Smooth muscle cell (in vitro differentiated cells): ENCODE measurements around the gene NOTCH2. TPM values are rescaled to one million over a fixed set of nuclear protein-coding genes. Genes with fewer than 3 reads are reported as not detected.

Experiments used
- DNase-seq: peaks from one replicate; lab custom pipeline; 2025; ENCODE audit not compliant: unreplicated experiment; lab: John Stamatoyannopoulos, UW
- H2AFZ ChIP-seq: fragments of 200-600 bp; sonication (generic); 2 replicates; pipeline ENCODE4 v1.6.0; 2016; ENCODE audit warnings: antibody characterized with exemption, low read depth, mild to moderate bottlenecking
- H3F3A ChIP-seq: fragments of 200-600 bp; sonication (generic); 2 replicates; pipeline ENCODE4 v1.6.0; 2017; ENCODE audit warnings: antibody characterized with exemption, low read depth
- H3K27ac ChIP-seq: fragments of 200-600 bp; sonication (generic); 2 replicates; pipeline ENCODE4 v1.5.1; 2016; ENCODE audit warnings: low read depth, mild to moderate bottlenecking
- H3K27me3 ChIP-seq: fragments of 200-600 bp; sonication (generic); 2 replicates; pipeline ENCODE4 v1.6.1; 2016; ENCODE audit warnings: low read depth, mild to moderate bottlenecking
- H3K36me3 ChIP-seq: fragments of 200-600 bp; sonication (generic); 2 replicates; pipeline ENCODE4 v1.5.1; 2016; ENCODE audit warnings: low read depth
- H3K4me1 ChIP-seq: fragments of 200-600 bp; sonication (generic); 2 replicates; pipeline ENCODE4 v1.5.1; 2016; ENCODE audit warnings: low read depth
- H3K4me2 ChIP-seq: fragments of 200-600 bp; sonication (generic); 2 replicates; pipeline ENCODE4 v1.6.0; 2016; ENCODE audit warnings: mild to moderate bottlenecking
- H3K4me3 ChIP-seq: fragments of 200-600 bp; sonication (generic); 2 replicates; pipeline ENCODE4 v1.5.1; 2016; ENCODE audit warnings: mild to moderate bottlenecking
- H3K79me2 ChIP-seq: fragments of 200-600 bp; sonication (generic); 2 replicates; pipeline ENCODE4 v1.6.0; 2016; ENCODE audit warnings: low read depth, mild to moderate bottlenecking
- H3K9ac ChIP-seq: fragments of 200-600 bp; sonication (generic); 2 replicates; pipeline ENCODE4 v1.6.0; 2016; ENCODE audit warnings: low read depth
- H3K9me3 ChIP-seq: fragments of 200-600 bp; sonication (generic); replicated peaks from 2 replicates; pipeline ENCODE4 v1.5.1; 2016; ENCODE audit warnings: low read depth
- H4K20me1 ChIP-seq: fragments of 200-600 bp; sonication (generic); 2 replicates; pipeline ENCODE4 v1.6.0; 2016; ENCODE audit warnings: low read depth
- CTCF ChIP-seq: fragments of 200-600 bp; sonication (generic); IDR thresholded peaks from 2 replicates; pipeline ENCODE4 v1.5.1; 2017; ENCODE audit warnings: borderline replicate concordance, mild to moderate bottlenecking, antibody characterized with exemption; ENCODE audit not compliant: insufficient read depth, poor library complexity, severe bottlenecking
- WGBS: methylation state at CpG from one replicate; pipeline ENCODE4 v1.1.7; 2016; ENCODE audit warnings: low lambda C conversion rate; 5-methylcytosine and 5-hydroxymethylcytosine counted together
- polyA plus RNA-seq: library from polyadenylated mRNA; unstranded; fragments of >200 nt; fragmentation: Nextera tagmentation; extraction: Ambion mirVana; gene quantifications from 2 replicates; pipeline ENCODE4 v1.2.1, GENCODE V29; 2016
- total RNA-seq: library from RNA; depleted of rRNA; stranded (reverse); fragments of >200 nt; gene quantifications from 2 replicates; pipeline ENCODE4 v1.2.3, GENCODE V29; 2014

NOTCH2 gene
- total and polyA plus RNA-seq, 2 experiments from 2014 or later = 50.3 to 133 TPM

DNA sequence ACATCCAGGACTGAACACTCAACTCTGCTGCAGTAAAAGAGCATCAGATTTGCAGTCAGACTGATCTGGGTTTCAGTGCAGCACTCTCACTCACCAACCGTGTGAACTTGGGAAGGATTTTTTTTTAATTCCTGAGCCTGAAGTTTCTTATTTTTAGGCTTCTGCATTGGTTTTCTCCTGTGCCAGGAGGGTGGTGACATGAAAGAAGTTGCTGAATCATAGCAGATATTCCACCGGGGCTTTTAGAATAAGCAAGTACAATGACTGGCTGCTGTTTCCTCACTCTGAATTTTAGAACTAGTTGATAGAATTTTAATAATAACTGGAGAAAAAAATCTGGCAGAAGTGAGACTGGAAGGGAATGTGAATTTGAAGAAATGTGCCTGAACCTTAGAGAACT is 184.8 kb downstream of the NOTCH2 start:
- Histone ChIP-seq H3K4me2 (no peak overlapping the region), H3K9ac (no peak overlapping the region), H3K4me1 (no peaks in the 10 kb centered on the region), H2AFZ (no peak overlapping the region), H3F3A (no peaks in the 10 kb centered on the region), H3K79me2 (no peaks in the 10 kb centered on the region), H3K27ac (no peak overlapping the region), H3K36me3 (no peaks in the 10 kb centered on the region), H4K20me1 (no peaks in the 10 kb centered on the region), H3K9me3 (peaks cover 4% of the 10 kb centered on the region), H3K4me3 (no peak overlapping the region), H3K27me3 (no peaks in the 10 kb centered on the region)
- no peak for DNase-seq
- 45% methylated on average over 2 of the region's 2 CpGs for WGBS
- TF ChIP-seq CTCF = no peak

DNA sequence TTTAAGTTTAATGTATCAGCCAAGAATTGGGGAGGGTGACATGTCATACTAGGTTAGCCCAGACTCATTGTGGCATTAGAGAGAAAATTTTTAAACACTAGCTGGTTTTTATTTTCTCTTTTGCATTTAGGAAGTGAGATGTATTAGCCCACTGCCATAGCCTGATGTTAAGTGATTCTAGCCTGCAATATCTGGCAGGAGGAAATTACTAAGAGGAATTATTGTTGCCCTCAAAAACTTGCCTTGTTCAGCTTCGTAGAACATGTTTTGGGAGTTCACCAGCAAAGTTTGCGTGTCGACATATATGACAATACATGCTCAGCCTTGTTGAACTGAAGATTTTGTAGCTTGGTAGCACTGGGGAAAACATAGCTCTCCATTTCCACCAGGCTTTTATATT is 185.6 kb downstream of the NOTCH2 start:
- Histone ChIP-seq H3F3A (no peaks in the 10 kb centered on the region), H2AFZ (no peak overlapping the region), H3K4me2 (no peak overlapping the region), H3K27me3 (no peaks in the 10 kb centered on the region), H3K79me2 (no peaks in the 10 kb centered on the region), H3K9ac (no peak overlapping the region), H3K36me3 (no peaks in the 10 kb centered on the region), H3K4me3 (no peak overlapping the region), H3K4me1 (no peaks in the 10 kb centered on the region), H3K9me3 (peaks cover 2% of the 10 kb centered on the region), H3K27ac (no peak overlapping the region), H4K20me1 (no peaks in the 10 kb centered on the region)
- no peak for TF ChIP-seq CTCF
- DNase-seq = no peak
- WGBS = 96% methylated on average over 3 of the region's 3 CpGs

- H4K20me1 ChIP-seq = no peaks in the 10 kb centered on the region
- DNase-seq = no peak
Measured at GRCh38 chr1:119882132-119883049, 187.1 kb downstream of the NOTCH2 start.

More at GRCh38 chr1:119882132-119883049, 187.1 kb downstream of the NOTCH2 start:
- no peaks in the 10 kb centered on the region for H3K4me1 ChIP-seq
- H3K27me3 ChIP-seq = no peaks in the 10 kb centered on the region
- no peak overlapping the region for H2AFZ ChIP-seq
- H3K79me2 ChIP-seq = no peaks in the 10 kb centered on the region
- H3K36me3 ChIP-seq = no peaks in the 10 kb centered on the region
- H3F3A ChIP-seq = no peaks in the 10 kb centered on the region
- no peak overlapping the region for H3K9ac ChIP-seq
- TF ChIP-seq CTCF = no peak
- H3K4me2 ChIP-seq = no peak overlapping the region
- WGBS = 66% methylated on average over 5 of the region's 5 CpGs
- H3K4me3 ChIP-seq = no peak overlapping the region
- no peak overlapping the region for H3K27ac ChIP-seq
- no peaks in the 10 kb centered on the region for H3K9me3 ChIP-seq
